GM13977 (cell line): ENCODE results near the gene ZNF580.

ENCODE experiments used
- DNase-seq: peaks from one replicate; pipeline ENCODE4 v3.0.0; 2012; ENCODE audit warnings: low spot score
- in situ Hi-C: fragments of 300-500 bp; cut with MboI; formaldehyde crosslinking; loops from one replicate; pipeline ENCODE4 v1.12.0; 2022; ENCODE audit warnings: low sequenced_read_pairs, low pct_unique_long_range_greater_than_20kb, mixed read lengths, inconsistent platforms; ENCODE audit not compliant: unreplicated experiment
- TF ChIP-seq, protein P1 (sequence below): IDR thresholded peaks from 2 replicates; pipeline ENCODE4 v1.5.1; 2012; ENCODE audit warnings: mild to moderate bottlenecking, control low read depth; ENCODE audit not compliant: insufficient read depth; ENCODE audit errors: extremely low read depth, missing control alignments

ZNF580 gene

DNA sequence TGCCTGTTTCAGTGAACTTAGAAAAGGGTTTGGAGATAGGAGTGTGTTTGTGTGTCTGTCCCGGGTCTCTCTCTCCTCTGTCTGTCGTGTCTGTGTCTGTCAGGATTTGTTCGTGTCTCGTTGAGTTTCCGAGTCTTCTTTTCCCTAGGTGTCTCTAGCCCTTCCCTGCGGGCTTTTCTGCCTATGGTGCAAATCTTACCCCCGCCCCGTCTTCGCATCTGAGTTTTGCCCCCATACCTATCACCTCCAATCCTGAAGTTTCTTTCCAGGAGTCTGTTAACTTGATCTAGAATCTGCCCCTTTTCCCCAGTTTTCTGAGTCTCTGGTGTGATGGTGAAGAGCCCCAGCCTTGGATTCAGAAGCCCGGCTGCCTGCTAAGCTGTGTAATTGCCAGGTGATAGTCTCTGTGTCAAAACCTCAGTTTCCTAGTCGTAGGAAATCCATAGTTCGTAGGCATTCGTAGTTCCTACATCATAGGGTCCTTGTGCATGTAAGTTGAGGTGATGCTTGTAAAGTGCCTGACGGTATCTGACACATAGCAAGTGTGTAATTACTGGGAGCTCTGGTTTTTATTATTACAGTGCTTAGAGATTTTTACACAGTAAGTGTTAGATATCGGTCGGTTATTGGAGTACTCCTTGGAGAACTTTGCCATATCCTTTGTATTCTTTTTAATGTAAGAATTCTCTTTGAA, 35.0 kb downstream of the ZNF580 start:
- in situ Hi-C loops = loop anchor here (25.0 kb wide), 1 partner anchor 636 kb away; the partner anchor contains the start of gene ZSCAN5A
- no peak for DNase-seq

DNA sequence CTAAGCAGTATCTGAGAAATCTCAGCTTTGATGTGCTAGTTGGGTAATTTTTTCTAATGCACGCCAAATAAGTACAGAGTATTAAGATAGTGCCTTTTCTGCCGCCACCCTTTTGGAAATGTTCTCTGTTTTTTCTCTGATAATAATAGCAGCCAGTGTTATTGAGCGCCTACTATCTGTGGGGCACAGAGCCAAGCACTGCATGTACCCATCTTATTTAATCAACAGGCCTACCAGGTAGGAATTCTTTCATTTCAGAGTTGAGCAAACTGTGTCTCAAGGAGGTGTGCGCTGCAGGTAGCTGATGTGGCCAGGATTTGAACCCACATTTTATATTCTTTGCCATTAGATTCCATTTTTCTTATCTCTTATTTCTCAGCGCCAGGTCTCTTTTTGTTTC, 35.6 kb downstream of the ZNF580 start:
- in situ Hi-C loops = loop anchor here (25.0 kb wide), 1 partner anchor 636 kb away; the partner anchor contains the start of gene ZSCAN5A
- TF ChIP-seq, protein P1, sequence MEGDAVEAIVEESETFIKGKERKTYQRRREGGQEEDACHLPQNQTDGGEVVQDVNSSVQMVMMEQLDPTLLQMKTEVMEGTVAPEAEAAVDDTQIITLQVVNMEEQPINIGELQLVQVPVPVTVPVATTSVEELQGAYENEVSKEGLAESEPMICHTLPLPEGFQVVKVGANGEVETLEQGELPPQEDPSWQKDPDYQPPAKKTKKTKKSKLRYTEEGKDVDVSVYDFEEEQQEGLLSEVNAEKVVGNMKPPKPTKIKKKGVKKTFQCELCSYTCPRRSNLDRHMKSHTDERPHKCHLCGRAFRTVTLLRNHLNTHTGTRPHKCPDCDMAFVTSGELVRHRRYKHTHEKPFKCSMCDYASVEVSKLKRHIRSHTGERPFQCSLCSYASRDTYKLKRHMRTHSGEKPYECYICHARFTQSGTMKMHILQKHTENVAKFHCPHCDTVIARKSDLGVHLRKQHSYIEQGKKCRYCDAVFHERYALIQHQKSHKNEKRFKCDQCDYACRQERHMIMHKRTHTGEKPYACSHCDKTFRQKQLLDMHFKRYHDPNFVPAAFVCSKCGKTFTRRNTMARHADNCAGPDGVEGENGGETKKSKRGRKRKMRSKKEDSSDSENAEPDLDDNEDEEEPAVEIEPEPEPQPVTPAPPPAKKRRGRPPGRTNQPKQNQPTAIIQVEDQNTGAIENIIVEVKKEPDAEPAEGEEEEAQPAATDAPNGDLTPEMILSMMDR = no peak
- DNase-seq = no peak

More for the DNA sequence above, 35.0 kb downstream of the ZNF580 start:
- TF ChIP-seq, protein P1 = no peak

DNA sequence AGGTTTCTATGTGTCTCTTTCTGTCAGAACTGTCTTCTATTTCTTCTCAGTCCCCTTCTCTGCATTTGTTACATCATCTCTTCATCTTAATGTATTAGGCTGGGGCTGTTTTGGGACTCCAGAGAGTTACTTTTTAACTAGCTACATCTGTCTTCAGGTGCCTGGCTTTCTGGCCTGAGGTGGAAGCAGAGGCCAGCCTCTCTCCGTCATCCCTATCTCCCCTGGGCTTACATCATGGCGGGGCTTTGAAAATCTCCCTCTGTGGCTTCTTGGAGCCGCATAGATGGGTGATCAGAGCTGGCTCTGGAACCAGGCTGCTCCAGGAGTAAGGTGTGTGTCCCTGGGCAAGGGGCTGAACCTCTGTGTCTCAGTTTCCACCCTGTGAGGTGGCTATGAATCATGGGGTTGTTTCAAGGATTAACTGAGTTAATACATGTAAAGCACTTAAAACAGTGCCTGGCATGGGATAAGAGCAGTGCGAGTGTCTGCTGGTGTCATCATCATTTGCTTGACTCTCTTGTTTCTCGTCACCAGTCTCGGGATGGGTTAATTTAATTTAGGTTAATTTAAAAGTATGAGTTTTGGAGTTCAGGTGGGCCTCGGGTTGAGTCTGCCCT, 36.2 kb downstream of the ZNF580 start:
- DNase-seq = no peak
- in situ Hi-C loops = loop anchor here (25.0 kb wide), 1 partner anchor 635 kb away; the partner anchor contains the start of gene ZSCAN5A
- TF ChIP-seq, protein P1 = no peak

DNA sequence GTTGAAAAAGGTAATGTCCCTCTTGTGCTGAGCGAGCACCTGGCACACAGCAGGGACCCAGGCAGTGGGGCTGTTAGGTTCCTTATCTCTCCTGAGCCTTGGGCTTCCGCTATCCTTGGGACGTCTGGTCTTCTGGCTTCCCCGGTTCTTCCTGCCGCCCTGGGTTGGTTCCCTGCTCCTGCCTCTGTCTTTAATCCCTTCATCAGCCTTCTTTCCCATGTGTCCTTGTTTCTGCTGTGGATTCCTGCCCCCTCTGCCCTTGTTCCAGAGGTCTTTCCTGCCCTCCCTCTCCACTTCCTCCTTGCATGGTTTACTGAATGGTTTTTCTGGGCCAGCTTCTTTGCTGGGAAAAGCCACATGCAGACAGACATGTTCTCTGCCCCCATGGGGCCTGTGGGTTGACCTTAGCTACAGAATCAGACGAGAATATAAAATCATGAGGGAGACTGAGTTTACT, 36.8 kb downstream of the ZNF580 start:
- in situ Hi-C loops = loop anchor here (25.0 kb wide), 1 partner anchor 635 kb away; the partner anchor contains the start of gene ZSCAN5A
- TF ChIP-seq, protein P1 = no peak
- no peak for DNase-seq

DNA sequence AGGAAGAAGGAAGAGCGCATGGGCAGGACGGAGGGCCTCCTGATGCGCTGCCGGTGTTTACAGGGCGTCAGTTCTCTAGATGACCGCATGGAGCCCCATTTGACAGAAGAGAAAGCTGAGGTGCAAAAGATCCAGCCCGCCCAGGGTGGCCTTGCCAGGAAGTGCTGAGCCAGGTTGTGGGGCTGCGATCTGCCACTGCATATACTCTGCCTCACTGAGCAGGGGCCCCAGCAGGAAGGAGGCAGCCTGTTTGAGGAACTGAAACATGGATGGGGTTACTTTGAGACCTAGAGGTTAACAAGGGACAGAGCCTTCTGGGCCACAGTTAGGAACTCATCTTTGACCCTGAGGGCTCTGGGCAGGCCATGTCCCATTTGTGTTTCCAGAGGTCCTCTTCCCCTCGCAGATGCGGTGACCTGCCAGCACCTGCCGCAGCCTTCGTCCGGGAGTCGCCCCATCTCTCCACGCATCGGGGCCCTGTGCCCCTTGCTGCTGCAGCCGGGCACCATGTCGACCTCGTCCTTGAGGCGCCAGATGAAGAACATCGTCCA, 37.4 kb downstream of the ZNF580 start:
- TF ChIP-seq, protein P1 = peak; percentile 35
- in situ Hi-C loops = loop anchor here (25.0 kb wide), 1 partner anchor 634 kb away; the partner anchor contains the start of gene ZSCAN5A
- DNase-seq = peak; percentile 83
